Measurements from ENCODE around the gene XRCC1.

Gene XRCC1

GRCh38 chr19:43595999-43596841 is 20.9 kb upstream of the XRCC1 start, which contains the start of the genes IRGQ and ZNF576:
Gene IRGQ (minus strand): TSS chr19:43596134. CDS start chr19:43595338, 796 bp downstream.
Gene ZNF576 (plus strand): TSS chr19:43596595. CDS start chr19:43597109, 514 bp downstream.
- Histone ChIP-seq H3K36me3 (replicated peaks; ENCODE audit: low read depth, low read length) (peaks cover 31% of the 10 kb centered on the region), H2AFZ (ENCODE audit: low read depth, low read length) (peak within 1 kb of the TSS; percentile 70), H3K4me1 (ENCODE audit: low read length) (peaks cover 22% of the 10 kb centered on the region), H4K20me1 (ENCODE audit: insufficient read depth, low read length) (no peaks in the 10 kb centered on the region), H3K4me3 (ENCODE audit: low read length) (peak within 1 kb of the TSS; percentile 91), H3K9ac (ENCODE audit: low read length) (peak within 1 kb of the TSS; percentile 88), H3K4me2 (ENCODE audit: low read length) (peak within 1 kb of the TSS; percentile 93), H3K9me3 (ENCODE audit: insufficient read depth, low read length) (no peaks in the 10 kb centered on the region), H3K79me2 (ENCODE audit: low read length) (peaks cover 47% of the 10 kb centered on the region), H3K27me3 (ENCODE audit: low read depth, low read length) (no peaks in the 10 kb centered on the region), H3K27ac (ENCODE audit: low read length) (peak within 1 kb of the TSS; percentile 81)
- TF ChIP-seq EZH2phosphoT487 (IDR thresholded peaks at IDR 0.05; ENCODE audit: low read depth): no peak
- TF ChIP-seq CTCF (IDR thresholded peaks at IDR 0.05; ENCODE audit: low read depth, low read length): no peak

- Histone ChIP-seq H3K4me2 (ENCODE audit: low read length) (peak overlapping the region; percentile 77), H3K27ac (ENCODE audit: low read length) (peak overlapping the region; percentile 41), H3K4me1 (ENCODE audit: low read length) (peaks cover 22% of the 10 kb centered on the region), H3K4me3 (ENCODE audit: low read length) (peak overlapping the region; percentile 78), H3K9ac (ENCODE audit: low read length) (peak overlapping the region; percentile 84), H3K79me2 (ENCODE audit: low read length) (peaks cover 47% of the 10 kb centered on the region), H3K36me3 (replicated peaks; ENCODE audit: low read depth, low read length) (peaks cover 31% of the 10 kb centered on the region), H4K20me1 (ENCODE audit: insufficient read depth, low read length) (no peaks in the 10 kb centered on the region), H3K27me3 (ENCODE audit: low read depth, low read length) (no peaks in the 10 kb centered on the region), H2AFZ (ENCODE audit: low read depth, low read length) (no peak overlapping the region), H3K9me3 (ENCODE audit: insufficient read depth, low read length) (no peaks in the 10 kb centered on the region)
- TF ChIP-seq CTCF (IDR thresholded peaks at IDR 0.05; ENCODE audit: low read depth, low read length) (no peak), EZH2phosphoT487 (IDR thresholded peaks at IDR 0.05; ENCODE audit: low read depth) (no peak)
These were observed 20.3 kb upstream of the XRCC1 start for GRCh38 chr19:43595605-43595998.

DNA sequence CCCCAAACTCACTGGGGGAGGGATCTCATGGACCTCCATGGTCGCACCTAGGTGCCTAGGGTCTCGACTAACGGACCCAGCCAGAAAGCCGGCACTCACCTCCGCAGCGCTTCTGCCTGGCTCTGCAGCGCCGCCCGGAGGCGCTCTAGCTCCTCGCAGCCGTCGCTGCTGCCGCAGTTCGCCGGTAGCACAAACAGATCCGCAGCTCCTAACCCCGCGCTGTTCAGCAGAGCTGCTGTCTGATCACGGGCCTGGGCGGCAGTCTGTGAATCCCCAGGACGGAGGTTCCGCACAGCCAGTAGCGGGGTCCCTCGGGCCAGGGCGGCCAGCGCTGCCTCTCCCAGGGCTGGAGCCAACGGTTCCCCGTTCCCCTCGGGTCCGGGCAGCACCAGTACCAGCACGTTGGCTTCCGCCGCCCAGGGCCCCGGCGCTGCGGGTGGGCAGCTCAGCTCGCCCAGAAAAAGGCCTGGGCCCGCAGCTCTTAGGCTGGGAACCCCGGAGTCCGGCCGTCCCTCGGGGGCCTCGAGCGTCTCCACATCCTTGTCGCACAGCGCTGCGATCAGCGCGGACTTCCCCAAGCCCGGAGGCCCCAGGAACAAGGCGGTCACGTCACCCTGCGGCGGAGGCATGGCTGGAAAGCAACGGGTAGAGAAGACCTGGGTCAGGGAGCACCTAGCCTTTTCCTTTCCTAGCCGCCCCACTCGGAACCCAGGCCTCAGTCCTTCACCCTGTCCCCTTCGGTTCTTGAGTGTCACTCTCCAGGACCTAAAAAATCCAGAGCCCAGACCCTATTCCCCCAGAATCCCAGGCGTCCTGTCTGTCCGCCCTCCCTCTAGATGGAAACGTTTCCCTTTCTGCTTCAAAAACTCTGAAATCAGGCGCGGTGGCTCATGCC is 19.6 kb upstream of the XRCC1 start:
- H3K79me2 ChIP-seq (ENCODE audit: low read length): peaks cover 47% of the 10 kb centered on the region

More for the DNA sequence above, 19.6 kb upstream of the XRCC1 start:
- no peaks in the 10 kb centered on the region for H4K20me1 ChIP-seq (ENCODE audit: insufficient read depth, low read length)
- H3K4me1 ChIP-seq (ENCODE audit: low read length): peaks cover 22% of the 10 kb centered on the region
- H3K9me3 ChIP-seq (ENCODE audit: insufficient read depth, low read length): no peaks in the 10 kb centered on the region
- peak overlapping the region; percentile 41 for H3K27ac ChIP-seq (ENCODE audit: low read length)
- peak; percentile 67 for TF ChIP-seq CTCF (IDR thresholded peaks at IDR 0.05; ENCODE audit: low read depth, low read length)
- no peak for TF ChIP-seq EZH2phosphoT487 (IDR thresholded peaks at IDR 0.05; ENCODE audit: low read depth)
- peak overlapping the region; percentile 77 for H3K4me2 ChIP-seq (ENCODE audit: low read length)
- peak overlapping the region; percentile 78 for H3K4me3 ChIP-seq (ENCODE audit: low read length)
- no peak overlapping the region; the same call in 1 of the 2 replicates for H2AFZ ChIP-seq (ENCODE audit: low read depth, low read length)
- peaks cover 27% of the 10 kb centered on the region for H3K36me3 ChIP-seq (replicated peaks; ENCODE audit: low read depth, low read length)
- H3K9ac ChIP-seq (ENCODE audit: low read length): peak overlapping the region; percentile 84
- H3K27me3 ChIP-seq (ENCODE audit: low read depth, low read length): no peaks in the 10 kb centered on the region
